ENCODE measurements around the gene MYO18A.
A peak's percentile ranks its signal among the peaks of the same experiment; 100 is the strongest.

MYO18A gene

GRCh38 chr17:29195465-29196081, 15.4 kb upstream of the MYO18A start:
- DNase-seq (ENCODE audit: low read depth, low spot score) = peak; percentile 12
- in situ Hi-C loops (cut with HindIII; ENCODE audit: low sequenced_read_pairs) = no loop called here
- H3K4me3 ChIP-seq (ENCODE audit: low read depth, low read length) = no peak overlapping the region
- no peak for TF ChIP-seq CTCF (IDR thresholded peaks at IDR 0.05; ENCODE audit: low read depth, low read length)

GRCh38 chr17:29194669-29195068, 14.5 kb upstream of the MYO18A start:
- DNase-seq (ENCODE audit: low read depth, low spot score) = no peak
- no peak for TF ChIP-seq CTCF (IDR thresholded peaks at IDR 0.05; ENCODE audit: low read depth, low read length)
- in situ Hi-C loops (cut with HindIII; ENCODE audit: low sequenced_read_pairs) = no loop called here
- H3K4me3 ChIP-seq (ENCODE audit: low read depth, low read length) = no peak overlapping the region

- no peak for TF ChIP-seq CTCF (IDR thresholded peaks at IDR 0.05; ENCODE audit: low read depth, low read length)
Measured at GRCh38 chr17:29193146-29193545, 12.9 kb upstream of the MYO18A start.

GRCh38 chr17:29190592-29191207, 10.5 kb upstream of the MYO18A start:
- TF ChIP-seq CTCF (IDR thresholded peaks at IDR 0.05; ENCODE audit: low read depth, low read length) = no peak
- DNase-seq (ENCODE audit: low read depth, low spot score) = no peak
- in situ Hi-C loops (cut with HindIII; ENCODE audit: low sequenced_read_pairs) = no loop called here
- no peak overlapping the region for H3K4me3 ChIP-seq (ENCODE audit: low read depth, low read length)

More at GRCh38 chr17:29193146-29193545, 12.9 kb upstream of the MYO18A start:
- no peak for DNase-seq (ENCODE audit: low read depth, low spot score)
- H3K4me3 ChIP-seq (ENCODE audit: low read depth, low read length) = no peak overlapping the region
- in situ Hi-C loops (cut with HindIII; ENCODE audit: low sequenced_read_pairs) = no loop called here

- in situ Hi-C loops (cut with HindIII; ENCODE audit: low sequenced_read_pairs) = no loop called here
- DNase-seq (ENCODE audit: low read depth, low spot score) = no peak
- H3K4me3 ChIP-seq (ENCODE audit: low read depth, low read length) = no peak overlapping the region
- TF ChIP-seq CTCF (IDR thresholded peaks at IDR 0.05; ENCODE audit: low read depth, low read length) = no peak
Measured at GRCh38 chr17:29190039-29190438, 9.8 kb upstream of the MYO18A start.

- TF ChIP-seq CTCF (IDR thresholded peaks at IDR 0.05; ENCODE audit: low read depth, low read length) = no peak
- no peak for DNase-seq (ENCODE audit: low read depth, low spot score)
- in situ Hi-C loops (cut with HindIII; ENCODE audit: low sequenced_read_pairs) = no loop called here
- H3K4me3 ChIP-seq (ENCODE audit: low read depth, low read length) = no peak overlapping the region
Measured at GRCh38 chr17:29189355-29189754, 9.2 kb upstream of the MYO18A start.
